G401 (cell line): ENCODE results near the gene CDC42BPB. TPM values are rescaled to one million over a fixed set of nuclear protein-coding genes. Genes with fewer than 3 reads are reported as not detected.
A peak's percentile ranks its signal among the peaks of the same experiment; 100 is the strongest.

Source experiments
- DNase-seq: peaks from one replicate; pipeline ENCODE4 v3.0.0-alpha.2; 2015; ENCODE audit warnings: low spot score
- in situ Hi-C: cut with HindIII; loops from 2 replicates; pipeline ENCODE4 v1.10.0; 2016; ENCODE audit warnings: low sequenced_read_pairs, mixed read lengths
- total RNA-seq: library from RNA; depleted of rRNA; stranded (reverse); fragments of >200 nt; shearing (Covaris generic); gene quantifications from 2 replicates; pipeline ENCODE4 v1.2.3, GENCODE V29; 2014

CDC42BPB gene
- total RNA-seq, 1 experiment from 2014 or later: 17.0 TPM

DNA sequence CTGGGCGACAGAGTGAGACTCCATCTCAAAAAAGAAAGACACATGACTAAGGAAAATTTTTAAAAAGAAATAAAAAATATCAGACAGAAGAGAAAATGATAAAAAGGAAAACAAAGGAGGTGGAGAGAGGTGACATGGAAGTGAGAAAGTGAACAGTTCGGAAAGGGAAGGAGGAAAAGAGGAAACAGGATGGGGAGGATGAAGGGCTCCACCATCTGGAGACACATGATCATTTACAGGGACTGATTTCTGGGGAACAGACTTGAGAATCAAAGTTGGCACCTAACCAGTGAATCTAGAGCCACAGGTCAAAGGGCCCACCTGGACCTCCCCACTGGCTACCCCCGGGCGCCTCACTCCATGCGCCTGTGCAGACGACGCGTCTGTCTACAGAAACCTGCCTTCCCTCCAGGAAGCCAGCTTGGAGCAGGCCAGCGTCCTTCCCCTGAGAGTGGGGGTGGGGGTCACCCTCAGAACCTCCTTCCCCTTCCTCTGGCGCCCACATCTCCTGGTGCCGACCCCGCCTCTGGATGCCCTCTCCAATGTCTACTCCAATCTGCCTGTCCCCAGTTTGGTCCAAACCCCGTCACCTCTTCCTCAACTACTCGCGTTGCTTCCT is 74.4 kb downstream of the CDC42BPB start:
- in situ Hi-C loops: no loop called here

DNA sequence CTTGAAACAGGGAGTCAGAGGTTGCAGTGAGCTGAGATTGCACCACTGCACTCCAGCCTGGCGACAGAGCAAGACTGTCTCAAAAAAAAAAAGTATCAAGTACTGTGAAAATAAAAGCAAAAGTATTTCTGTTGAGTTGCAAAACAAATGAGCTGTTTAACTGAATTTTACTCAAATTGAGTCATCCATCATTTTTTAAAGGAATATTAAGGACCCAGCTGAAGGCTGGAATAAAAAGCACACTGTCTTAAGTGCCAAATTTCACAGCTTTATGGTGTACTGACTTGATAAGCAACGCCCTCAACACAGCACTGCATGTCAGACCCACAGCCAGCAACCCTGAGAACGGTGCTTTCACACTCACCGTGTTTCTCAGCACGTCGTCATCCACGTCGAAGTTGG is 76.9 kb downstream of the CDC42BPB start:
- in situ Hi-C loops: no loop called here
- DNase-seq: no peak

More for the DNA sequence above, 74.4 kb downstream of the CDC42BPB start:
- DNase-seq: peak; percentile 43

DNA sequence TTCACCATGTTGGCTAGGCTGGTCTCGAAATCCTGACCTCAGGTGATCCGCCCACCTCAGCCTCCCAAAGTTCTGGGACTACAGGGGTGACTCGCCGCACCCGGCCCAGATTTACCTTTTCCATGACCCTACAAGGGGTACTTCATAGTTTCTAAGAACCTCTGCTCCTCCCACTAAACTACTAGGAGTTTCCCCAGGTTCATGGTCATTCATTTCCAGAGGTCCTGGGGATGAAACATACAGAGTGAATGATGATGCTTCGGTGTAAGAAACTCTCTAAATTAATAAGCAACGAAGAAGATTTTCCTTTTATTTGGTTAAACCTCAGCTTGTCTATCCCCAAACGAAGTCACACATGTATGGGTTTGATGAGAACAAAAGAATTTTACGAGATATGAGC is 77.9 kb downstream of the CDC42BPB start:
- DNase-seq: no peak
- in situ Hi-C loops: no loop called here

DNA sequence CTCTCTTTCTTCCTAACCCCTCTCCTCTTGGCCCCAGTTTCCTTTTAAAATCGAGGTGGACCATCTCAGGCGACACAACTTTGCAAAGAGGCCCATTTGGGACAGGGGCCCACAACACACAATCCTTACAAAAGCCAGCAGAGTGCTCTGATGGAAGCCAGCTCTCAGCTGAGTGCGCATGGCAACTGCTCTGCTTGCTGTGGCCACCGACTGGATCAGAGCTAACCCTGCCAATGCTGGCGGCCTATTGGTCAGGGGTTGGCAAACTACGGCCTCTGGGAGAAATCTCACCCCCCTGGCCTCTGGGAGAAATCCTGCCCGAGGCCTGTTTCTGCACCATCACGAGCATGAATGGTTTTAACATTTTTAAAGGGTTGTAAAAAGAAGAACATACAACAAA is 79.9 kb downstream of the CDC42BPB start:
- DNase-seq: no peak
- in situ Hi-C loops: no loop called here

DNA sequence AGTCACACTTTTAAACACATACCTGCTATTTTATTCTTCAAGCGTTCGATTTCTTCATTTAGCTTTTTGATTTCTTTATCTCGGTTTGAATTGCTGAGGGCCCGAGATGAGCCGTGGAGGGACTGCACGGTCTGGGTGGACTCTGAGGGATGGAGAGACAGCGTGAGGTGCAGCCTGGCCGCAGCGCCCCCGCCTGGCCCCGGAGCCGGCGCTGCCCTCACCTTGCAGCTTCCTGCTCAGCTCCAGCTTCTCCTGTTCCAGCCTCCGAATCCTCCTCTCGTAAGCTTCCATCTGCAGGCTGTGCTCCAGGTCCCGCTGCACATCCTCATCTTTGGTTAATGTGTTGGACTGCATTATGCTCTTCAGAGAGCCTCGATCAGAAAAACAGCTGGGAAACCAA is 81.7 kb downstream of the CDC42BPB start:
- no peak for DNase-seq
- in situ Hi-C loops: no loop called here

DNA sequence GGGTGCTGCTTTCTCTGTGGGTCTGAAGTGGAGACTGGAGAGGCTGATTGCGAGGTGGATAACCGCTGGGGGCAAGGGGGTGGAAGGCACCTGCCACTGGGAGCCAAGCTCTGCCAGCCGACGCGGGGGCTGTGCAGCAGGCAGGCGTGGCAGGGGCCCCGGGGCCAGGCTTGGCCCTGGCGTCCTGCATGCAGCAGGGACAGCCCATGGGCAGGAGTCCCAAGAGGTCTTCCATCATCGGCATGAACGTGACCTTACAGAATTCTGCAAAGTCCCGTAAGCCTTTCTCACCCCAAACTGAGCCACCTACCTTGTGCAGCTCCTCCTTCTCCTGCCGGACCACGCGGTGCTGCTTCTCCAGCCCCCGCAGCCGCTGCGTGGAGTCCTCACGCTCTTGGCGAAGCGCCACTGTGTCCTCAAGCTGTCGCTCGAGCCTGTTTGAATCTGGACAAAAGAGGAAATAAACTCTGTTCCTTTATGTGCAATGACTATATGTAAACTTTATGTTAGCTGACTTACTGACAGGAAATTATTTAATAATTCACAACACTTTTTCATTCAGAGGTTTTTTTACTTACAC is 83.6 kb downstream of the CDC42BPB start:
- in situ Hi-C loops: no loop called here
- peak; percentile 64 for DNase-seq

DNA sequence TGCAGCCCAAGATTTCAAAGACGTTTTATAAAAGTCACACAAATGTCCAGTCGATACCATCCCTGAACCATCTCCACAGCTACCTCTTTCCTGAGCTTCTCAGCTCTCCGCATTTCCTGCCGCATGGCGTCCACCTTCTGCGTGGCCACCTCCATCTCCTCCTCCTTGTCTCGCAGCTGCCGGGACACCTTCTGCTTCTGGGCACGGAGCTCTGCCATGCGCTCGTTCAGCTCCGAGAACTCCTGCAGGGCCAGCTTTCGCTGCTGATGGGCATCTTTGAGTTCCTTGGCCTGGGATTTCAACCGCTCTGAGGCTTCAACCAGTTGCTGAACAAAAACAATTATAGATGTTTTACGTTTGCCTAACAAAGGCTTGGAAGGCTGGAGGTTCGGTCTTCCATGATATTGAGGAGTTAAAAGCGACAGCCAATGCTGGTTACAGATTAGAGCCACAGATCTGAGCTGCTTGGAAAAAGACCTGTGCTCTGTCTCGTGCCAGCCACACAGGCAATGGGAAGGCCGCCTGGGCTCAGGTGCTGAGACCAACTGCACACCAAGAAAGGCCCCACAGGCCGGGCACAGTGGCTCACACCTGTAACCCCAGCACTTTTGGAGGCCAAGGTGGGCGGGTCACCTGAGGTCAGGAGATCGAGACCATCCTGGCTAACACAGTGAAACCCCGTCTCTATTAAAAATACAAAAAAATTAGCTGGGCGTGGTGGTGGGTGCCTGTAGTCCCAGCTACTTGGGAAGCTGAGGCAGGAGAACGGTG is 85.3 kb downstream of the CDC42BPB start:
- DNase-seq: peak; percentile 73
- in situ Hi-C loops: no loop called here

DNA sequence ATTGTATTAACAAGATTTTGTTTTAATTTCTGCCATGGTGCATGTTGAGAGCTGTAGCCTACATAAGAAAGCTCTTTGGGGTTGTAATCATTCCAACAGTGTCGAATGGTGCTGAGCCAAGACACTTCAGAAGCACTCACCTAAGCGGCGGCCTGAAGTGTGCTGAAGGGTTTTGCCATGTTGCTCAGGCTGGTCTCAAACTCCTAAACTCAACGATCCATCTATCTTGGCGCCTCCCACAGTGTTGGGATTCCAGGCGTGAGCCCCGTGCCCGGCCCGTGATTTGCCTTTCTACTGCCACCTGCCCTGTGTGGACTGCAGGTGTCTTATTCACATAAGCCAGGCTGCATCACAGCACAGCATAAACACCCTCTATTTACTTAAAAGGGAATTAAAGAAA is 86.0 kb downstream of the CDC42BPB start:
- in situ Hi-C loops: no loop called here
- DNase-seq: peak; percentile 40

DNA sequence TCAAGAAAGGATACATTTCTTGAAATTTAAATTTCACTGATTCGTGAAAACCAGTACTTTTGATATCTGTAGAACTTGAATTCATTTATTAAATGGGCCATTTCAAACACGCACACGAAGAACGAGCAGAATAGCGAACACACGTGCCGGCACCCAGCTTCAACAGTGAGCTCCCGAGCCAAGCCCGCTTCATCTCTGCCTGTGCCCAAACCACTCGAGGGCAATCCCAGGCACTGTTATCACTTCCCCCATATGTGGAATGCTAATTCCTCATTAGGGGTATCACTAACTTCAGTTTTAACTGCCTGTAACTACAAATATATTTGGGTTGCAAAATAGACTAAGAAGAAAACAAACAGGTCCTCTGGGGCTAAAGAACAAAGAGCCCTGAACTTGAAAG is 86.9 kb downstream of the CDC42BPB start:
- DNase-seq: no peak
- in situ Hi-C loops: no loop called here

DNA sequence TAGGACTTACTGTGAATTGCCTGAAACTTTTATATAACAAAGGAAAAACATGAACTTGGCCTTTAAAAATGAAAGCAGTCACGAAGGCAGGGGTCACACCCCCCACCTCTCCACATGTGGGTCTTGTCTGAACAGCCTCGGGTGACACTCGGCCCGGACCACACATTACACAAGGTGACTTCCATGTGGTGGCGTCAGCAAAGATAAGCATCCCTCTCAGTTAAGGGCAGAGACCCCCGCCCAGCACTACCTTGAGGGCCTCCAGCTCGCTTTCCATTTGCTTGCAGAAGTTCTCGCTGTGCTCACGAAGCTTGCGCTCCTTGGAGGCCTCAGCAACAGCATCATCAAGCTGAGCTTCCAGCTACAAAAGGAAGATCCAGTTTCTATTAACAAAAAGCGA is 87.4 kb downstream of the CDC42BPB start:
- no peak for DNase-seq
- in situ Hi-C loops: no loop called here

DNA sequence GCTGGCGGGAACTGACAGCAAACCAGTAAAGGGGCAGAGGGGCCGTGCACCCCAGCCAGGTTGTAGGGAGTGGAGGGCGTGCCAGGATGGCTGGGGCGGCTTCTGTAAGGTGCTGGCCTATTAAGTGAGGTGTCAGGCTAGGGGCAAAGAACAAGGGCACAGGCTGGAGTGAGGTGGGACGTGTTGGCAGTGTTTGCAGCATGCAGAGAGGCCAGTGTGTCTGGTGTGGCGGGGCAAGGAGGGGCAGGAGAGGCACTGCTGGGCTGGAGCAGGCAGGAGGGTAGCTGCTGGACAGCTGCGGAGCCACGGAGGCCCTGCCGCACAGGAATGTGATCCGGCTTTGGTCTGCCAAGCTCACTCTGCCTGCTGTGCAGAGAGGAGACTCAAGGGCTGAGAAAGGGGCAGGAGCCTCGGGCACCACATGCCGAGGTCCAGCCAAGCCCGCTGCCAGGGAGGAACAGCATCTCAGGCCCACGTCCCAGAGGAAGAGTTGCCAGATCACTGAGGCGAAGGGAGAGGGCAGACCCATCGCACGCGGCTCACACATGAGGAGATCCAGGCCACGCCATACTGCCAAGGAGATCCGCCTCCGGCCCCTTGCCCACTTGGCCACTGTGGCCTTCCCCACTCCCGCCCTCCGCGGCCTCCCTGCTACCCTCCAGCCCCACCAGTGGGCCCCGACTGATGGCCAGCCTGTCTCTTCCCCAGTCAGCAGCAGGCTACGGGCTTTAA is 88.1 kb downstream of the CDC42BPB start:
- in situ Hi-C loops: no loop called here
- peak; percentile 70 for DNase-seq

DNA sequence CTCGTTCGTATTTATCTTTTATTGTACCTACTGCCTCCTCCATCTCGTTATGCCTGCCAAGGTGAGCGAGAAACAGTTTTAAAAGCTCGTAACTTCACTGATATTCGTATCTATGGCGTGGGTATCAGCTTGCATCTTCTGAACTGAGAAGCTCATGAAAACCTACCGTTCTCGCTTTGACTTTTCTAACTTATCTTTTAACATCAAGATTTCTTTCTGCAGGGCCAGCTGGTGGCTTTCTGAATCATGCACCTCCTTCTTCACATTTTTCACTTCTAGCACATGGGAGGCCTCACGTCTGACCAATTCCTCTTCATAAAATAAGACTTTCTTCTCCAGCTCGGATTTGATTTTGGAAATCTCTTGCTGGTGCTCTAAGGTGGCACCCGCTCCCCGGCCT is 89.0 kb downstream of the CDC42BPB start:
- in situ Hi-C loops: no loop called here
- no peak for DNase-seq

DNA sequence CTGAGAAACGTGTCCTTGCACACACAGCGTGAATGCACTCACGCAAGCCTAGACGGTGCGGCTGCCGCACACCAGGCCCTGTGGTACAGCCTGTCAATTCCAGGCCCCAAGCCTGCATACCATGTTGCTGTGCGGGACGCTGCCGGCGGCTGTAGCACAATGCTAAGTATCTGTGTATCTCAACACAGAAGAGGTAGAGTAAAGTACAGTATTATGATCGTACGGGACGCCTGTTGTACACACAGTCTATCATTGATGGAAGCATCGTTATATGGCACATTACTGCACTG is 89.9 kb downstream of the CDC42BPB start:
- DNase-seq: no peak
- in situ Hi-C loops: no loop called here

DNA sequence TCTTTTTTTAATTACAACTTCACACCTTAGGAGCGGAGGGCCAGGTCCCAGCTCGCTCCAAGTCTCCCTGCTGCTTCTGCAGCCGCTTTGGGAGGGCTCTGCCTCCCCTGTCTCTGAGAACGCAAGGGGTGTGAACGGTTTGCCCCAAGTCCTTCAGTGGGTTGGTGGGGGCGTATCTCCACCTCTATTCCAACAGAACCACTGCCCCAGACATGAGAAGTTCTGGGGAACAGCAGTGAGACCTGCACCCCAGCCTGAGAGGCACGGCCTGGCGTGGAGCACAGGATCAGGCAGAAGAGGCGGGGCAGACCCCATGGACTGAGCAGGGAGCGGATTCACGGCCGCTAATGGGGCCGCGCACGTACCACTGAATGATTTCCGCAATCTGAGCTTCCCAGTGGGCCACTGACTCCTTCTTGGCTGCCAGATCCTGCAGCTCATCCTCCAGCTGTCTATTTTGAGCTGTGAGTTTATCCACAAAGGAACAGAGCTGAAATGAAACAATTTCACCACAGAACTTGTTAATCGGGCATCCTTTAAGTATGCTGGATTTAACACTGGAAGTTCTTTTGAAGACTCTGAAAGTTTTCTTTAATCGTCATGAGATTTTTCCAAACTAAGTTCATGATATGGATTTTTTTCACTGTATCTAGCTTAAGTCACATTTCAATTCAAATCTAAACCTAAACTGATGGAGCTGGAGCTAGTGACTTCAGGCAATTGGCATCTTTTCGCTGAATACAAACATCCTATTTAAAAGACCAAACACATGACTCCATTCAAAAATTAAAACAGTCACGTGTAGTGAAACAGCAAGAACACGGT is 90.5 kb downstream of the CDC42BPB start:
- in situ Hi-C loops: no loop called here

DNA sequence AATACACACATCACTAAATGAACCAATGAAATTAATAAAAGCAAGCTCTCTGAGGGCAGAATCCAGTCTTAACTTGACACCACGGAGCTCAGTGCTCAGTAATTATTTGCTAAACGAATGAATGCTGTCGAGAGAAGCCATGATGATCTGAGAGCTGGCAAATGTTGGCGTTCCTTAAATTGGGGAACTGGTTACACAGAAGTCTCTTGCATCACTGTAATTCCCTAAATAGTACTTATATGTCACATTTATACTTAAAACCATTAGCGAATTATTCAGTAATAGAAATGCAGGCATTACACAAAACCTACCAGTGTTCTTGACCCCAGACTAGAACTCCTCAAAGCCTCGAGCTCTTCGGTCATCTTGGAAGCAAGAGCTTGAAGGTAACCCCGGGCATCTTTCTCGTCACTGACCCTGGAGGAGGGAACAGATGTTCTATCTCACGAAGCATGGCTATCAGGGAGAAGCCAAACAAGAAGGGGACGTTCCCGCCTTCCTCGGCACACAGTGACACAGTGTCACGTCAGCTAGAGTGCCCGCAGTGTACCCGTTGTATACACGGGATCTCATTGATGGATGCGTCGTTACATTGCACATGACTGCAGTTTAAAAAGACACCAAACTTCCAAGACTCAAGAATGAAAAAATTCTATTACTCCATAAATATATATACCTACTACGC is 91.2 kb downstream of the CDC42BPB start:
- in situ Hi-C loops: no loop called here
- no peak for DNase-seq

More for the DNA sequence above, 90.5 kb downstream of the CDC42BPB start:
- DNase-seq: no peak

DNA sequence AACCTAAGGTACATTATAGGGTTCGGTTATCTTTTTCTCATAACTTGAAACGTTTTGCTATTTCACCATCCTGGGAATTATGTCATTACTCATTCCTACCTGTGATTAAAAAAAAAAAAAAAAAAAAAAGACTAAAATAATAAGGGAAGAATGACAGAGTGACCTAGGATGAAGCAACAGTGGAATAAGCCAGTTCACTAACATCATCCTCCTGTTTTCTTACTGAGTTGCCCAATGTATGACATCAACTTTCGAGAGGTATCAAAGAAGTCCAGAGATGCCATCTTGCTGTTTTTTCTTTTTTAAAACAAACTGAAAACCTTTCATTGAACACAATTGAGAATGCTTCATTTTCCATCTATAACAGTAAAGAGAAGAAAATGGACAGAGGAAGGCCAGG is 92.1 kb downstream of the CDC42BPB start:
- DNase-seq: no peak
- in situ Hi-C loops: no loop called here

DNA sequence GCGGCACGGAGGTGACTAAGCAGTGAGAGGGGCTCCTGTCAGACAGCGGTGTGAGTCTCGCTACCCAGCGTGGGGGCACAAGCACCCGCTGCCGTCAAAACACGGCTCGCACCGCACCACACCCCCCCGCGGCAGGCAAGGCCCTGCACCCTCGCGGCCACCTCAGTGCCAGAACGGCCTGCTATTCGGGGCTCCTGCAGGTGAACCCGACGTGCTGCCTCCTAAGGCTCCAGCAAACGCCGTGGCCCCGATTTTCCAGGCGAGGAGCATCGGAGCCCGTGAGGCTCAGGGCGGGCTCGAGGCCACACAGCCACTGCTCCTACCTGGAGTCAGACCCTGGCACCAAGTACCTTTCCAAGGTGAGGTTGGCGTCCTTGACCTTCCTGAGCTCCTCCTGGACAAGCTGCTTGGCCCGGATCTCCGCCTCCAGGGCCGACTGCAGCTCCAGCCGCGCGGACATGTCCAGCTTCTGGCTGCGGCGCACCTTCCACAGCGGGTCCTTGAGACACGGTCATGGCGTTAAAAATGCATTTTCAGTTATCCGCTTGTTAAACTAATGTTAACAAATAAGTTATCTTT is 93.1 kb downstream of the CDC42BPB start:
- in situ Hi-C loops: no loop called here

DNA sequence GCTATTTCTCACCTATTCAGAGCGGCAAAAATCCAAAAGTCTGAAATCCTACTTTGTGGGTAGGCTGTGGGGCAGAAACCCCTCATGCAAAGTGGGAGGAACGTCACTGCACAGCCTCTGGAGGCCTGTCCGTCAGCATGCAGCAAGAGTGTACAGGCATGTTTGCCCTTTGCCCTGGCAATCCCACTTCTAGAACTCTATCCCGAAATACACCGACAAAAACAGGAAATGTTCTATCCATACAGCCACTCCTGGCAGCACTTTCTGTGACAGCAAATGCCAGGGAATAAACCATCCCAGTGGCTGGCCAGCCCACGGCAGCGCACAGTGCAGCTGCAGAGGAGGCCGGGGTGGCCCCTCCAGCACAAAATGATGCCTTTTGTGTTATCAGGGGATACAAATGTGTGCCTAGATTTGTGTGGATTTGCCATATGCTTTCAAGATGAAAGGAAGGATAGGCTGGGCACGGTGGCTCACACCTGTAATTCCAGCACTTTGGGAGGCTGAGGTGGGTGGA is 95.2 kb downstream of the CDC42BPB start:
- in situ Hi-C loops: no loop called here
- no peak for DNase-seq

More for the DNA sequence above, 93.1 kb downstream of the CDC42BPB start:
- DNase-seq: no peak
